Osteoblast (primary cell): ENCODE data around the gene CEP68. TPM values are rescaled to one million over a fixed set of nuclear protein-coding genes. Genes with fewer than 3 reads are reported as not detected.

ENCODE experiments used
- DNase-seq: peaks from one replicate; pipeline ENCODE4 v3.0.0; 2011; ENCODE audit warnings: low spot score, mixed read lengths; ENCODE audit not compliant: insufficient read length; ENCODE audit errors: missing footprints
- H2AFZ ChIP-seq: 2 replicates; pipeline ENCODE4 v1.6.0; 2011; ENCODE audit warnings: mild to moderate bottlenecking, low read length
- H3K27ac ChIP-seq: 2 replicates; pipeline ENCODE4 v1.5.1; 2011; ENCODE audit warnings: mild to moderate bottlenecking, low read depth, low read length, moderate library complexity
- H3K27me3 ChIP-seq: 2 replicates; pipeline ENCODE4 v1.6.0; 2012; ENCODE audit warnings: mild to moderate bottlenecking, control low read depth, inconsistent platforms, low read length, moderate library complexity; ENCODE audit not compliant: insufficient read depth
- H3K36me3 ChIP-seq: 2 replicates; pipeline ENCODE4 v1.5.1; 2011; ENCODE audit warnings: mild to moderate bottlenecking, low read length, control low read depth, moderate library complexity; ENCODE audit not compliant: insufficient read depth
- H3K4me1 ChIP-seq: 2 replicates; pipeline ENCODE4 v1.5.1; 2011; ENCODE audit warnings: mild to moderate bottlenecking, low read length, control low read depth, moderate library complexity; ENCODE audit not compliant: insufficient read depth
- H3K4me2 ChIP-seq: 2 replicates; pipeline ENCODE4 v1.6.0; 2011; ENCODE audit warnings: mild to moderate bottlenecking, low read length; ENCODE audit not compliant: insufficient read depth
- H3K4me3 ChIP-seq: fragments of 200-600 bp; sonication (generic); 3 replicates; pipeline ENCODE4 v1.5.1; 2012; ENCODE audit warnings: mild to moderate bottlenecking, low read length, inconsistent platforms; ENCODE audit not compliant: insufficient read depth
- H3K79me2 ChIP-seq: 2 replicates; pipeline ENCODE4 v1.6.0; 2012; ENCODE audit warnings: mild to moderate bottlenecking, low read length, control low read depth, inconsistent platforms; ENCODE audit not compliant: insufficient read depth
- H3K9me3 ChIP-seq: 2 replicates; pipeline ENCODE4 v1.5.1; 2011; ENCODE audit warnings: low read depth, low read length, control low read depth
- H4K20me1 ChIP-seq: 2 replicates; pipeline ENCODE4 v1.6.0; 2012; ENCODE audit warnings: mild to moderate bottlenecking, low read length, control low read depth; ENCODE audit not compliant: insufficient read depth
- total RNA-seq: library from RNA; depleted of rRNA; stranded (reverse); fragments of >200 nt; gene quantifications from 2 replicates; pipeline ENCODE4 v1.2.3, GENCODE V29; 2012
- TF ChIP-seq, protein P1 (sequence below): IDR thresholded peaks from 2 replicates; pipeline ENCODE4 v1.5.1; 2011; ENCODE audit warnings: mild to moderate bottlenecking, low read depth, low read length, moderate library complexity; ENCODE audit errors: extremely low read depth

The CEP68 gene
- total RNA-seq, 1 donor, result 14.5 TPM

DNA sequence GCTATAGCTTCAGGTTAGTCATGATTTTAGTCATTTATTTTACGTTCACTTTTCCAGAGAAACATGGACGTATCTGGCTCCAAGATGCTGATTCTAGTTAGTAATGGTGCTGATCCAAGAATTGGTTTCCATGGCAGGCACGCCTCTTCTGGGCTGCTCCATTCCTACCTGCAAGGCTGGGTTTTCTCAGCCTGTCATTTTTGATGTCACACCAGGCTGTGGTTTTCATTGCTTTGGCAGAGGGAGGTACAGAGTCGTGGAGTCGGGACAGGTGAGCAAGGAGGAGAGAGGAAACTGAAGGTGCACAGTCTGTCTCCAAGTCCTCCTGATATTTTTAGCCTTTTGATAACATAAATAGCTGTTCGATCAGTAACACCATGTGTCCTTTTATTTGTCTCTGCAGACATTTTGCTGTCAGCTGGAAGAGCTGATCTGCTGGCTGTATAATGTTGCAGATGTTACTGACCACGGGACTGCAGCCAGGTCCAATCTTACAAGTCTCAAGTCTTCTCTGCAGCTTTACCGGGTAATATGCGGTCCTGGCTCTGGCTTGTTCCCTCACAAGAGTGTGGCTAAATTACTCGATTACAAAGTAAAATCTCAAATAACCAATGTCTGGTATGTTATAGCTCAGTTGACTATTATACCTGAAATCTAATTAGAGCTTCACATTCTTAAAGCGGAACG, 17.8 kb downstream of the CEP68 start:
- H3K4me2 ChIP-seq, result no peak overlapping the region
- TF ChIP-seq, protein P1, sequence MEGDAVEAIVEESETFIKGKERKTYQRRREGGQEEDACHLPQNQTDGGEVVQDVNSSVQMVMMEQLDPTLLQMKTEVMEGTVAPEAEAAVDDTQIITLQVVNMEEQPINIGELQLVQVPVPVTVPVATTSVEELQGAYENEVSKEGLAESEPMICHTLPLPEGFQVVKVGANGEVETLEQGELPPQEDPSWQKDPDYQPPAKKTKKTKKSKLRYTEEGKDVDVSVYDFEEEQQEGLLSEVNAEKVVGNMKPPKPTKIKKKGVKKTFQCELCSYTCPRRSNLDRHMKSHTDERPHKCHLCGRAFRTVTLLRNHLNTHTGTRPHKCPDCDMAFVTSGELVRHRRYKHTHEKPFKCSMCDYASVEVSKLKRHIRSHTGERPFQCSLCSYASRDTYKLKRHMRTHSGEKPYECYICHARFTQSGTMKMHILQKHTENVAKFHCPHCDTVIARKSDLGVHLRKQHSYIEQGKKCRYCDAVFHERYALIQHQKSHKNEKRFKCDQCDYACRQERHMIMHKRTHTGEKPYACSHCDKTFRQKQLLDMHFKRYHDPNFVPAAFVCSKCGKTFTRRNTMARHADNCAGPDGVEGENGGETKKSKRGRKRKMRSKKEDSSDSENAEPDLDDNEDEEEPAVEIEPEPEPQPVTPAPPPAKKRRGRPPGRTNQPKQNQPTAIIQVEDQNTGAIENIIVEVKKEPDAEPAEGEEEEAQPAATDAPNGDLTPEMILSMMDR, result no peak
- no peak for DNase-seq
- peaks cover 27% of the 10 kb centered on the region for H4K20me1 ChIP-seq
- H2AFZ ChIP-seq, result no peak overlapping the region
- H3K9me3 ChIP-seq, result no peaks in the 10 kb centered on the region
- H3K79me2 ChIP-seq, result peaks cover 17% of the 10 kb centered on the region
- H3K36me3 ChIP-seq, result peaks cover 61% of the 10 kb centered on the region
- H3K27ac ChIP-seq, result no peak overlapping the region
- H3K4me1 ChIP-seq, result peaks cover 38% of the 10 kb centered on the region
- H3K4me3 ChIP-seq, result no peak overlapping the region
- no peaks in the 10 kb centered on the region for H3K27me3 ChIP-seq

- H3K27me3 ChIP-seq, result no peaks in the 10 kb centered on the region
- peaks cover 15% of the 10 kb centered on the region for H3K79me2 ChIP-seq
- TF ChIP-seq, protein P1, result no peak
- no peak overlapping the region for H3K4me2 ChIP-seq
- DNase-seq, result no peak
- no peak overlapping the region for H2AFZ ChIP-seq
- peaks cover 32% of the 10 kb centered on the region for H3K4me1 ChIP-seq
- H3K27ac ChIP-seq, result peak overlapping the region; percentile 52
- H3K9me3 ChIP-seq, result no peaks in the 10 kb centered on the region
- peaks cover 72% of the 10 kb centered on the region for H3K36me3 ChIP-seq
- peaks cover 31% of the 10 kb centered on the region for H4K20me1 ChIP-seq
- no peak overlapping the region for H3K4me3 ChIP-seq
Measured at GRCh38 chr2:65075176-65075575, 19.0 kb downstream of the CEP68 start.

- peak overlapping the region; percentile 26 for H3K4me2 ChIP-seq
- peaks cover 73% of the 10 kb centered on the region for H3K36me3 ChIP-seq
- H2AFZ ChIP-seq, result no peak overlapping the region
- H3K27me3 ChIP-seq, result no peaks in the 10 kb centered on the region
- H4K20me1 ChIP-seq, result peaks cover 32% of the 10 kb centered on the region
- TF ChIP-seq, protein P1, result no peak
- peaks cover 15% of the 10 kb centered on the region for H3K79me2 ChIP-seq
- DNase-seq, result no peak
- H3K4me1 ChIP-seq, result peaks cover 26% of the 10 kb centered on the region
- H3K9me3 ChIP-seq, result no peaks in the 10 kb centered on the region
- no peak overlapping the region for H3K4me3 ChIP-seq
- peak overlapping the region; percentile 52 for H3K27ac ChIP-seq
Measured at GRCh38 chr2:65075605-65076344, 19.6 kb downstream of the CEP68 start.

- peak; percentile 90 for DNase-seq
- Histone ChIP-seq H3K79me2 (peaks cover 15% of the 10 kb centered on the region), H3K4me1 (peaks cover 24% of the 10 kb centered on the region), H2AFZ (no peak overlapping the region), H3K36me3 (peaks cover 71% of the 10 kb centered on the region), H3K27ac (peak overlapping the region; percentile 52), H4K20me1 (peaks cover 32% of the 10 kb centered on the region), H3K27me3 (no peaks in the 10 kb centered on the region), H3K9me3 (no peaks in the 10 kb centered on the region), H3K4me2 (peak overlapping the region; percentile 26), H3K4me3 (no peak overlapping the region)
- TF ChIP-seq, protein P1, result no peak
Measured at GRCh38 chr2:65076345-65076710, 20.1 kb downstream of the CEP68 start.
